B cell (primary cell): ENCODE results near the gene ZNF182. TPM values are rescaled to one million over a fixed set of nuclear protein-coding genes. Genes with fewer than 3 reads are reported as not detected.

ENCODE experiments used
- ATAC-seq: fragments of 200-7000 bp; cut with Tn5 transposase; one replicate; pipeline ENCODE4 v1.10.0; 2021; ENCODE audit warnings: low read depth, mild to moderate bottlenecking, moderate number of reproducible peaks, moderate library complexity
- CTCF ChIA-PET: fragments of 350-600 bp; sonication (Branson Sonifier 250); formaldehyde crosslinking; loops from one replicate; lab custom pipeline; 2021; ENCODE audit warnings: antibody characterized with exemption, inconsistent platforms; lab: Charles Lee
- POLR2A ChIA-PET: fragments of 350-600 bp; sonication (Branson Sonifier 250); formaldehyde crosslinking; loops from one replicate; lab custom pipeline; 2021; ENCODE audit warnings: antibody characterized with exemption; lab: Charles Lee
- DNase-seq: peaks from one replicate; pipeline ENCODE4 v3.0.0; 2013
- H2AFZ ChIP-seq: 2 replicates; pipeline ENCODE4 v1.6.1; 2012; ENCODE audit warnings: mild to moderate bottlenecking, low read depth, low read length; ENCODE audit not compliant: insufficient read depth, poor library complexity, severe bottlenecking
- H3K27ac ChIP-seq, 2 donors: 1 replicate in 1 of 2; 2 replicates in 1 of 2; pipeline ENCODE4 v1.5.1; 2012 to 2013; ENCODE audit warnings: low read length in 2 of 2, mild to moderate bottlenecking in 2 of 2, moderate library complexity in 1 of 2
- H3K27me3 ChIP-seq, 4 experiments: fragments of 200-600 bp in 1 of 4; sonication (generic) in 1 of 4; replicated peaks in 1 of 4; 1 replicate in 2 of 4; 2 replicates in 2 of 4; pipeline versions ENCODE4 v1.6.1 to v1.7.0; 2013 to 2016; ENCODE audit warnings: low read length in 3 of 4, mild to moderate bottlenecking in 2 of 4, mixed read lengths in 1 of 4, moderate library complexity in 1 of 4; ENCODE audit not compliant: insufficient read depth in 4 of 4, control insufficient read depth in 3 of 4; ENCODE audit errors: control extremely low read depth in 1 of 4
- H3K36me3 ChIP-seq, 2 experiments: replicated peaks in 1 of 2; 1 replicate in 1 of 2; 2 replicates in 1 of 2; pipeline versions ENCODE4 v1.6.1 to v1.7.1; 2013; ENCODE audit warnings: low read length in 1 of 2; ENCODE audit not compliant: insufficient read depth in 2 of 2, control insufficient read depth in 1 of 2; ENCODE audit errors: control extremely low read depth in 1 of 2, extremely low read depth in 1 of 2
- H3K4me1 ChIP-seq, 2 donors: fragments of 200-600 bp in 1 of 2; sonication (generic) in 1 of 2; 1 replicate in 1 of 2; 2 replicates in 1 of 2; pipeline versions ENCODE4 v1.5.1 to v1.6.1; 2013 to 2017; ENCODE audit warnings: low read length in 2 of 2; ENCODE audit not compliant: control insufficient read depth in 2 of 2, insufficient read depth in 2 of 2
- H3K4me2 ChIP-seq: replicated peaks from 2 replicates; pipeline ENCODE3; 2012; ENCODE audit warnings: mild to moderate bottlenecking, low read depth, low read length; ENCODE audit not compliant: poor library complexity, severe bottlenecking
- H3K4me3 ChIP-seq, 5 experiments: fragments of 200-600 bp in 1 of 5; sonication (generic) in 1 of 5; 1 replicate in 3 of 5; 2 replicates in 2 of 5; pipeline versions ENCODE4 v1.5.1 to v1.7.0; 2011 to 2016; ENCODE audit warnings: low read length in 4 of 5, mild to moderate bottlenecking in 4 of 5, low read depth in 2 of 5, control low read depth in 1 of 5, moderate library complexity in 1 of 5; ENCODE audit not compliant: insufficient read depth in 1 of 5; ENCODE audit errors: control extremely low read depth in 1 of 5, extremely low read depth in 1 of 5
- H3K79me2 ChIP-seq: fragments of 200-600 bp; sonication (generic); one replicate; pipeline ENCODE4 v1.6.0; 2016; ENCODE audit warnings: low read length; ENCODE audit not compliant: control insufficient read depth, insufficient read depth
- H3K9ac ChIP-seq: fragments of 200-600 bp; sonication (generic); 2 replicates; pipeline ENCODE4 v1.6.1; 2017; ENCODE audit warnings: mild to moderate bottlenecking, low read length, moderate library complexity
- H3K9me3 ChIP-seq, 3 donors: one replicate each; pipeline versions ENCODE4 v1.6.1 to v1.7.1; 2013; ENCODE audit warnings: low read length in 2 of 3; ENCODE audit not compliant: control insufficient read depth in 2 of 3, insufficient read depth in 1 of 3; ENCODE audit errors: control extremely low read depth in 1 of 3
- H4K20me1 ChIP-seq: 2 replicates; pipeline ENCODE4 v1.6.0; 2012; ENCODE audit warnings: mild to moderate bottlenecking, low read length; ENCODE audit not compliant: insufficient read depth, control insufficient read depth, poor library complexity, severe bottlenecking
- H3K27ac Mint-ChIP-seq: one replicate; pipeline ENCODE4 v1.8.0; 2021; ENCODE audit warnings: mixed read lengths
- H3K27me3 Mint-ChIP-seq: one replicate; pipeline ENCODE4 v1.8.0; 2021; ENCODE audit warnings: mixed read lengths
- H3K4me1 Mint-ChIP-seq: one replicate; pipeline ENCODE4 v1.8.0; 2021; ENCODE audit warnings: mixed read lengths
- H3K4me3 Mint-ChIP-seq: one replicate; pipeline ENCODE4 v1.8.0; 2021; ENCODE audit warnings: mixed read lengths
- H3K9me3 Mint-ChIP-seq: one replicate; pipeline ENCODE4 v1.8.0; 2022; ENCODE audit warnings: mixed read lengths; ENCODE audit not compliant: insufficient read depth
- EZH2 ChIP-seq: IDR thresholded peaks from 2 replicates; pipeline ENCODE4 v1.6.1; 2012; ENCODE audit warnings: borderline replicate concordance, low read depth, mild to moderate bottlenecking, moderate library complexity, low read length; ENCODE audit not compliant: insufficient read depth, poor library complexity, severe bottlenecking
- WGBS: methylation state at CpG from one replicate; pipeline ENCODE4 v1.1.5; 2013; ENCODE audit warnings: missing lambda C conversion rate; ENCODE audit not compliant: insufficient coverage; 5-methylcytosine and 5-hydroxymethylcytosine counted together
- intact Hi-C: fragments of 100-400 bp; cut with micrococcal nuclease; formaldehyde crosslinking; loops from one replicate; pipeline ENCODE4 v1.10.0; 2022
- polyA plus RNA-seq: library from polyadenylated mRNA; depleted of rRNA; stranded (reverse); fragments of >200 nt; gene quantifications from 2 replicates; pipeline ENCODE4 v1.2.3, GENCODE V29; 2012
- total RNA-seq, 2 donors: library from RNA; stranded (reverse); fragments of 120-200 nt in 1 of 2; gene quantifications; 1 replicate in 1 of 2; 2 replicates in 1 of 2; pipeline versions ENCODE4 v1.2.3 to v1.2.4, GENCODE V29; 2013 to 2022
- TF ChIP-seq, protein P1 (sequence below): fragments of 200-600 bp; IDR thresholded peaks from one replicate; pipeline ENCODE4 v1.8.0; 2022; ENCODE audit warnings: antibody characterized with exemption, mild to moderate bottlenecking

Gene ZNF182
- total and polyA plus RNA-seq, 2 donors (not counting 1 experiment from before 2014, with no cell fraction given): 4.0 to 12.6 TPM

DNA sequence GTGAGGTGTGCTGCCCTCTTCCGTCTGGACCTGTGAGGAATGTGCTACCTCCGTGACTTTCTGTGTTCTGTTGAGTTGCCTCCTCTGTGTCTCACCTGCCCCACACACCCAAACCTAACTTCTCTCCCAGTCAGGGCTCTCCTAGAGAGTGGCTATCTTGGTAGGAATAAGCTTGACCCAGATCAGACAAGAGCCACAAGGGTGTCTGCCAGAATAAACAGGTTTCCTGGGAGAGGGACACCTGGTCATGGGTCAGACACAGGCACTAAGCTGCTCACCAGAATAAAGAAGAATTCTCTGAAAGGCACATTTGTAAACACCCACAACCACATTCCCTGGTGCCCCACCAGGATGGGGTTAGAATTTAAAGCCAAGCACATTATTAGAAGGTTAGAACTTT lies 11.1 kb downstream of the ZNF182 start:
- H3K4me3 Mint-ChIP-seq: no peak overlapping the region
- Histone ChIP-seq H3K4me2 (no peak overlapping the region), H3K9me3 (no peaks in the 10 kb centered on the region), H3K27me3 (no peaks in the 10 kb centered on the region), H3K27ac (no peak overlapping the region), H3K4me1 (no peaks in the 10 kb centered on the region), H3K79me2 (peaks cover 21% of the 10 kb centered on the region), H4K20me1 (peaks cover 5% of the 10 kb centered on the region), H3K4me3 (no peak overlapping the region), H2AFZ (no peak overlapping the region), H3K36me3 (peaks cover 1 to 17% of the 10 kb centered on the region in 2 experiments), H3K9ac (no peak overlapping the region)
- H3K4me1 Mint-ChIP-seq: peaks cover 13% of the 10 kb centered on the region
- TF ChIP-seq, protein P1, sequence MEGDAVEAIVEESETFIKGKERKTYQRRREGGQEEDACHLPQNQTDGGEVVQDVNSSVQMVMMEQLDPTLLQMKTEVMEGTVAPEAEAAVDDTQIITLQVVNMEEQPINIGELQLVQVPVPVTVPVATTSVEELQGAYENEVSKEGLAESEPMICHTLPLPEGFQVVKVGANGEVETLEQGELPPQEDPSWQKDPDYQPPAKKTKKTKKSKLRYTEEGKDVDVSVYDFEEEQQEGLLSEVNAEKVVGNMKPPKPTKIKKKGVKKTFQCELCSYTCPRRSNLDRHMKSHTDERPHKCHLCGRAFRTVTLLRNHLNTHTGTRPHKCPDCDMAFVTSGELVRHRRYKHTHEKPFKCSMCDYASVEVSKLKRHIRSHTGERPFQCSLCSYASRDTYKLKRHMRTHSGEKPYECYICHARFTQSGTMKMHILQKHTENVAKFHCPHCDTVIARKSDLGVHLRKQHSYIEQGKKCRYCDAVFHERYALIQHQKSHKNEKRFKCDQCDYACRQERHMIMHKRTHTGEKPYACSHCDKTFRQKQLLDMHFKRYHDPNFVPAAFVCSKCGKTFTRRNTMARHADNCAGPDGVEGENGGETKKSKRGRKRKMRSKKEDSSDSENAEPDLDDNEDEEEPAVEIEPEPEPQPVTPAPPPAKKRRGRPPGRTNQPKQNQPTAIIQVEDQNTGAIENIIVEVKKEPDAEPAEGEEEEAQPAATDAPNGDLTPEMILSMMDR: no peak
- TF ChIP-seq EZH2: no peak
- ATAC-seq: no peak
- H3K27me3 Mint-ChIP-seq: no peaks in the 10 kb centered on the region
- WGBS: no CpG with 5 or more reads among the region's 2 CpGs
- CTCF ChIA-PET: no interaction called here
- no peaks in the 10 kb centered on the region for H3K9me3 Mint-ChIP-seq
- POLR2A ChIA-PET: no interaction called here
- intact Hi-C loops: no loop called here
- no peak for DNase-seq
- H3K27ac Mint-ChIP-seq: no peak overlapping the region

DNA sequence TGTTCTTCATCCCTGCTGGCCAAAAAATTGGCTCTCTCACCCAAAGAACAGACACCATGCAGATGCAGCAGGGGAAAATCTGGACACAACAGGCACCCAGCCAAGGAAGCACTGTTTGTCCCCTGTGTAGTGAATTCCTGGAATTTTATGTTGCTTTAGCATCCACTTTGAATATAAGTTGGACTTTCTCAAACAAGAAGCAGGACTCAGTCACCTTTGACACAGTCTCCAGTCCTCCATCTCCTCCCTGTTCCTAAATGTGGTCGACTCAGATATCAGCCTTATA lies 11.8 kb downstream of the ZNF182 start:
- POLR2A ChIA-PET: no interaction called here

More for the DNA sequence above, 11.8 kb downstream of the ZNF182 start:
- DNase-seq (no peak), ATAC-seq (no peak)
- intact Hi-C loops: no loop called here
- no peak for TF ChIP-seq EZH2
- TF ChIP-seq, protein P1: no peak
- Histone ChIP-seq H3K4me1 (no peaks in the 10 kb centered on the region), H3K27ac (no peak overlapping the region), H3K9ac (no peak overlapping the region), H3K27me3 (no peaks in the 10 kb centered on the region), H4K20me1 (peaks cover 5% of the 10 kb centered on the region), H3K36me3 (peaks cover 1 to 22% of the 10 kb centered on the region in 2 experiments), H2AFZ (no peak overlapping the region), H3K9me3 (no peaks in the 10 kb centered on the region), H3K4me2 (no peak overlapping the region), H3K79me2 (peaks cover 21% of the 10 kb centered on the region), H3K4me3 (no peak overlapping the region)
- Mint-ChIP-seq H3K4me3 (no peak overlapping the region), H3K27ac (no peak overlapping the region), H3K27me3 (no peaks in the 10 kb centered on the region), H3K4me1 (peaks cover 13% of the 10 kb centered on the region), H3K9me3 (no peaks in the 10 kb centered on the region)
- CTCF ChIA-PET: no interaction called here
- 100% methylated on average over 1 of the region's 1 CpG for WGBS
